HL-60 (cell line): Measurements from ENCODE around the gene RHNO1.

Experiments used
- DNase-seq, 2 experiments: peaks; one replicate each; pipeline ENCODE4 v3.0.0-alpha.2; 2010 to 2020; ENCODE audit warnings: low read depth in 1 of 2, low spot score in 1 of 2
- H3K27ac ChIP-seq: fragments of 250-450 bp; sonication (Bioruptor Pico); replicated peaks from 2 replicates; pipeline ENCODE4 v1.5.1; 2020; ENCODE audit warnings: mild to moderate bottlenecking, moderate library complexity
- H3K27me3 ChIP-seq: fragments of 250-450 bp; sonication (Bioruptor Pico); 2 replicates; pipeline ENCODE4 v1.5.1; 2021; ENCODE audit warnings: mild to moderate bottlenecking, moderate library complexity; ENCODE audit not compliant: insufficient read depth, poor library complexity, severe bottlenecking
- H3K4me3 ChIP-seq: replicated peaks from 2 replicates; pipeline ENCODE4 v1.5.1; 2011; ENCODE audit warnings: mild to moderate bottlenecking, control low read depth, low read length; ENCODE audit not compliant: insufficient read depth
- GABPA ChIP-seq: IDR thresholded peaks from 2 replicates; pipeline ENCODE4 v1.6.1; 2012; ENCODE audit warnings: low read depth
- POLR2AphosphoS5 ChIP-seq: IDR thresholded peaks from 2 replicates; pipeline ENCODE4 v1.6.1; 2012; ENCODE audit warnings: low read depth
- SPI1 ChIP-seq: IDR thresholded peaks from 2 replicates; pipeline ENCODE4 v1.6.1; 2012; ENCODE audit warnings: low read depth, mild to moderate bottlenecking, borderline replicate concordance
- TF ChIP-seq, protein P1 (sequence below): IDR thresholded peaks from 2 replicates; pipeline ENCODE4 v1.6.1; 2012; ENCODE audit warnings: low read depth; ENCODE audit not compliant: insufficient replicate concordance
- TF ChIP-seq, protein P2 (sequence below): IDR thresholded peaks from one replicate; pipeline ENCODE4 v1.5.1; 2011; ENCODE audit warnings: low read length, control low read depth, inconsistent platforms; ENCODE audit not compliant: insufficient read depth

The RHNO1 gene

DNA sequence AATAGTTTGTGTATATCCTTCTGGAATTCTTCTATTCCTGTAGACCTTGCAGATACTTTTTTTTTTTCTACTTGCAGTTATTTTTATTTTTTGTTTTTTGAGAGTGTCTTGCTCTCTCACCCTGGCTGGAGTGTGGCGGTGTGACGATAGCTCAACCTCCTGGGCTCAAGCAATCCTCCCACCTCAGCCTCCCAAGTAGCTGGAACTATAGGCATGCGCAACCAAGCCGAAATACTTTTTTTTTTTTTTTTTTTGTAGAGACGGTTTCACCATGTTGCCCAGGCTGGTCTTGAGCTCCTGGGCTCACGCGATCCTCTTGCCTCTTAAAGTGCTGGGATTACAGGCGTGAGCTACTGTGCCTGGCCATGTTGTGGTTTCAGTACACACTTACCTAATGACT, 23.6 kb downstream of the RHNO1 start:
- Histone ChIP-seq H3K27me3 (no peaks in the 10 kb centered on the region), H3K27ac (no peak overlapping the region), H3K4me3 (no peak overlapping the region)
- TF ChIP-seq, protein P1, sequence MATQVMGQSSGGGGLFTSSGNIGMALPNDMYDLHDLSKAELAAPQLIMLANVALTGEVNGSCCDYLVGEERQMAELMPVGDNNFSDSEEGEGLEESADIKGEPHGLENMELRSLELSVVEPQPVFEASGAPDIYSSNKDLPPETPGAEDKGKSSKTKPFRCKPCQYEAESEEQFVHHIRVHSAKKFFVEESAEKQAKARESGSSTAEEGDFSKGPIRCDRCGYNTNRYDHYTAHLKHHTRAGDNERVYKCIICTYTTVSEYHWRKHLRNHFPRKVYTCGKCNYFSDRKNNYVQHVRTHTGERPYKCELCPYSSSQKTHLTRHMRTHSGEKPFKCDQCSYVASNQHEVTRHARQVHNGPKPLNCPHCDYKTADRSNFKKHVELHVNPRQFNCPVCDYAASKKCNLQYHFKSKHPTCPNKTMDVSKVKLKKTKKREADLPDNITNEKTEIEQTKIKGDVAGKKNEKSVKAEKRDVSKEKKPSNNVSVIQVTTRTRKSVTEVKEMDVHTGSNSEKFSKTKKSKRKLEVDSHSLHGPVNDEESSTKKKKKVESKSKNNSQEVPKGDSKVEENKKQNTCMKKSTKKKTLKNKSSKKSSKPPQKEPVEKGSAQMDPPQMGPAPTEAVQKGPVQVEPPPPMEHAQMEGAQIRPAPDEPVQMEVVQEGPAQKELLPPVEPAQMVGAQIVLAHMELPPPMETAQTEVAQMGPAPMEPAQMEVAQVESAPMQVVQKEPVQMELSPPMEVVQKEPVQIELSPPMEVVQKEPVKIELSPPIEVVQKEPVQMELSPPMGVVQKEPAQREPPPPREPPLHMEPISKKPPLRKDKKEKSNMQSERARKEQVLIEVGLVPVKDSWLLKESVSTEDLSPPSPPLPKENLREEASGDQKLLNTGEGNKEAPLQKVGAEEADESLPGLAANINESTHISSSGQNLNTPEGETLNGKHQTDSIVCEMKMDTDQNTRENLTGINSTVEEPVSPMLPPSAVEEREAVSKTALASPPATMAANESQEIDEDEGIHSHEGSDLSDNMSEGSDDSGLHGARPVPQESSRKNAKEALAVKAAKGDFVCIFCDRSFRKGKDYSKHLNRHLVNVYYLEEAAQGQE = no peak
- TF ChIP-seq, protein P2, sequence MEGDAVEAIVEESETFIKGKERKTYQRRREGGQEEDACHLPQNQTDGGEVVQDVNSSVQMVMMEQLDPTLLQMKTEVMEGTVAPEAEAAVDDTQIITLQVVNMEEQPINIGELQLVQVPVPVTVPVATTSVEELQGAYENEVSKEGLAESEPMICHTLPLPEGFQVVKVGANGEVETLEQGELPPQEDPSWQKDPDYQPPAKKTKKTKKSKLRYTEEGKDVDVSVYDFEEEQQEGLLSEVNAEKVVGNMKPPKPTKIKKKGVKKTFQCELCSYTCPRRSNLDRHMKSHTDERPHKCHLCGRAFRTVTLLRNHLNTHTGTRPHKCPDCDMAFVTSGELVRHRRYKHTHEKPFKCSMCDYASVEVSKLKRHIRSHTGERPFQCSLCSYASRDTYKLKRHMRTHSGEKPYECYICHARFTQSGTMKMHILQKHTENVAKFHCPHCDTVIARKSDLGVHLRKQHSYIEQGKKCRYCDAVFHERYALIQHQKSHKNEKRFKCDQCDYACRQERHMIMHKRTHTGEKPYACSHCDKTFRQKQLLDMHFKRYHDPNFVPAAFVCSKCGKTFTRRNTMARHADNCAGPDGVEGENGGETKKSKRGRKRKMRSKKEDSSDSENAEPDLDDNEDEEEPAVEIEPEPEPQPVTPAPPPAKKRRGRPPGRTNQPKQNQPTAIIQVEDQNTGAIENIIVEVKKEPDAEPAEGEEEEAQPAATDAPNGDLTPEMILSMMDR = no peak
- no peak for TF ChIP-seq SPI1
- TF ChIP-seq GABPA = no peak
- no peak for TF ChIP-seq POLR2AphosphoS5
- DNase-seq = no peak

DNA sequence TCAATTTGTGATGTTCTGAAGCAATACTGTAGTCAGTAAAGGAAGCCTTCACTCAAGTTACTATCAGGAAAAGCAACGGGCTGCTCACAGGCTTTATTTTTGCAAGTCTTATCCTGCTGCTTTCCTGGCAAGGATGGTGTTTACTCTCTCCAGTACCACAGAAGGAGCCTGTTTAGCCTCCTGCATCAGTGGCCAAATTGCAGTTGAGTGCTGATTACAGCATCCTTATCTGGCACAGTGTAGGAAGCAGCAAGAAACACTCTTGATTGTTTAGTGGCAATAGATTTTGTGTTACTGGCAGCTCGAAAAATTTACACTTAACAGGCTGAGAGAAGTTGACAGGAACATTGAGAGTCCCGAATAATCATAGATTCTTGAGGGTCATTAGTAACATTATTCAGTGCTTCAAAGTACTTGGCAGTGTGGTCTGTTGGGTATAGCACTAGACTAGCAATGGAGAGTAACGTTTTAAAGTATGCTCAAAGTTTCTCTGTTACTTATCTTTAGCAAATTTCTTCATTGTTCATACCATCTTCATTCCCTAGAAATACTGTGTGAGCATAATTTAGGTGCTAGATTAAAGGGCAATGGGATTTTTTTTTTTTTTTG, 25.4 kb downstream of the RHNO1 start:
- H3K4me3 ChIP-seq = no peak overlapping the region
- no peak for DNase-seq
- no peaks in the 10 kb centered on the region for H3K27me3 ChIP-seq
- no peak overlapping the region for H3K27ac ChIP-seq
- TF ChIP-seq, protein P2 = no peak
- TF ChIP-seq, protein P1 = no peak
- TF ChIP-seq SPI1 = no peak
- no peak for TF ChIP-seq GABPA

DNA sequence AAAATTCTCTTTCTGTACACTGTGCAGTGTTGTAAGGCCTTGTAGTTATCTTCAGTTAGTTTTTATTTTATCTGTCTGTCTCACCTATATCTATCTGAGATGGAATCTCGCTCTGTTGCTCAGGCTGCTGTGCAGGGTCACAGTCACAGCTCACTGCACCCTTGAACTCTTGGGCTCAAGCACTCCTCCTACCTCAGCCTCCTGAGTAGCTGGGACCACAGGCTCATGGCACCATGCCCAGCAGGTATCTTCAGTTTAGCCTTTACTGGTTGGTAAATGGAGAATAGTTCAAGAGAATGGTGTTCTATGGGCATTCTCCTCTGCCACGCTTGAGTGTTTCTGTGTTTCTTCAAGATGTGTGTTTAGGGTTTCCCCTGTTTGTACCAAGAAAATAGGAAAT, 27.2 kb downstream of the RHNO1 start:
- no peak overlapping the region for H3K4me3 ChIP-seq
- H3K27ac ChIP-seq = no peak overlapping the region
- H3K27me3 ChIP-seq = no peaks in the 10 kb centered on the region
- DNase-seq = no peak
- TF ChIP-seq, protein P1 = no peak
- TF ChIP-seq SPI1 (no peak), POLR2AphosphoS5 (no peak), GABPA (no peak)
- TF ChIP-seq, protein P2 = no peak
